MM.1S (cell line): ENCODE data around the gene TOR4A.
A peak's percentile ranks its signal among the peaks of the same experiment; 100 is the strongest.
"Not testable (repeated sequence)": the region's sequence is repeated elsewhere in the genome, so short reads cannot be mapped to it uniquely, and the experiment has no call there.

Experiments
- DNase-seq: peaks from one replicate; pipeline ENCODE4 v3.0.0-alpha.2; 2015
- H2AFZ ChIP-seq: fragments of 300-600 bp; sonication (generic); 2 replicates; pipeline ENCODE4 v1.6.0; 2016; ENCODE audit warnings: antibody characterized with exemption, low read length
- H3F3A ChIP-seq: fragments of 300-600 bp; sonication (generic); 2 replicates; pipeline ENCODE4 v1.6.1; 2016; ENCODE audit warnings: mild to moderate bottlenecking, antibody characterized with exemption, low read length, moderate library complexity, mixed read lengths; ENCODE audit not compliant: insufficient read depth
- H3K27ac ChIP-seq: fragments of 300-600 bp; sonication (generic); 2 replicates; pipeline ENCODE4 v1.5.1; 2016; ENCODE audit warnings: mild to moderate bottlenecking, low read length
- H3K27me3 ChIP-seq: fragments of 300-600 bp; sonication (generic); replicated peaks from 2 replicates; pipeline ENCODE4 v1.6.0; 2016; ENCODE audit warnings: low read length; ENCODE audit not compliant: insufficient read depth
- H3K36me3 ChIP-seq: fragments of 300-600 bp; sonication (generic); replicated peaks from 2 replicates; pipeline ENCODE4 v1.6.1; 2016; ENCODE audit warnings: mild to moderate bottlenecking, low read length, mixed read lengths; ENCODE audit not compliant: insufficient read depth
- H3K4me1 ChIP-seq: fragments of 300-600 bp; sonication (generic); 2 replicates; pipeline ENCODE4 v1.6.1; 2016; ENCODE audit warnings: low read length, mixed read lengths
- H3K4me2 ChIP-seq: fragments of 300-600 bp; sonication (generic); 2 replicates; pipeline ENCODE4 v1.6.0; 2016; ENCODE audit warnings: low read depth, low read length
- H3K4me3 ChIP-seq: fragments of 300-600 bp; sonication (generic); 2 replicates; pipeline ENCODE4 v1.5.1; 2016; ENCODE audit warnings: low read length, mixed read lengths
- H3K79me2 ChIP-seq: fragments of 300-600 bp; sonication (generic); 2 replicates; pipeline ENCODE4 v1.6.1; 2016; ENCODE audit warnings: mixed run types, low read length, mixed read lengths
- H3K9ac ChIP-seq: fragments of 300-600 bp; sonication (generic); 2 replicates; pipeline ENCODE4 v1.6.1; 2016; ENCODE audit warnings: low read length, mixed read lengths
- H3K9me2 ChIP-seq: fragments of 300-600 bp; sonication (generic); replicated peaks from 2 replicates; pipeline ENCODE4 v1.6.1; 2016; ENCODE audit warnings: mild to moderate bottlenecking, low read length, mixed read lengths; ENCODE audit not compliant: insufficient read depth
- H3K9me3 ChIP-seq: fragments of 300-600 bp; sonication (generic); replicated peaks from 2 replicates; pipeline ENCODE4 v1.6.1; 2016; ENCODE audit warnings: mild to moderate bottlenecking, low read length, mixed read lengths; ENCODE audit not compliant: insufficient read depth
- H4K20me1 ChIP-seq: fragments of 300-600 bp; sonication (generic); 2 replicates; pipeline ENCODE4 v1.6.1; 2016; ENCODE audit warnings: mild to moderate bottlenecking, low read length, moderate library complexity, mixed read lengths; ENCODE audit not compliant: insufficient read depth
- CTCF ChIP-seq: fragments of 300-600 bp; sonication (generic); IDR thresholded peaks from 2 replicates; pipeline ENCODE4 v1.5.1; 2016; ENCODE audit warnings: antibody characterized with exemption, low read length, mixed read lengths
- EZH2 ChIP-seq: fragments of 300-600 bp; sonication (generic); optimal IDR thresholded peaks from 2 replicates; pipeline ENCODE3; 2017; ENCODE audit warnings: low read depth, mild to moderate bottlenecking, antibody characterized with exemption, low read length, mixed read lengths
- EZH2phosphoT487 ChIP-seq: fragments of 300-600 bp; sonication (generic); IDR thresholded peaks from 2 replicates; pipeline ENCODE4 v1.6.1; 2018; ENCODE audit warnings: antibody characterized with exemption, low read length

TOR4A gene

GRCh38 chr9:137240841-137241489, 36.6 kb upstream of the TOR4A start, which contains the start of gene TUBB4B:
TUBB4B (plus strand) TSS chr9:137241287; CDS start chr9:137241361, 74 bp downstream.
- peak within 1 kb of the TSS; percentile 92 for H3K27ac ChIP-seq
- no peaks in the 10 kb centered on the region for H3K9me2 ChIP-seq
- H3K4me1 ChIP-seq = peaks cover 18% of the 10 kb centered on the region; the same call in 1 of the 2 replicates
- H2AFZ ChIP-seq = peak within 1 kb of the TSS; percentile 86
- peaks cover 28% of the 10 kb centered on the region; the same call in 1 of the 2 replicates for H3F3A ChIP-seq
- no peak for TF ChIP-seq CTCF
- no peak for TF ChIP-seq EZH2phosphoT487
- no peak for TF ChIP-seq EZH2
- no peaks in the 10 kb centered on the region for H3K9me3 ChIP-seq
- H3K36me3 ChIP-seq = no peaks in the 10 kb centered on the region; the same call in 1 of the 2 replicates
- DNase-seq = peak; percentile 99
- peak within 1 kb of the TSS; percentile 93 for H3K4me3 ChIP-seq
- peak within 1 kb of the TSS; percentile 83 for H3K9ac ChIP-seq
- peaks cover 2% of the 10 kb centered on the region; the same call in 1 of the 2 replicates for H3K27me3 ChIP-seq
- H4K20me1 ChIP-seq = peaks cover 16% of the 10 kb centered on the region
- peak within 1 kb of the TSS; percentile 92 for H3K4me2 ChIP-seq
- peaks cover 31% of the 10 kb centered on the region for H3K79me2 ChIP-seq

GRCh38 chr9:137241490-137242268, 35.8 kb upstream of the TOR4A start:
- H2AFZ ChIP-seq = no peak overlapping the region
- H3K36me3 ChIP-seq = no peaks in the 10 kb centered on the region; the same call in 1 of the 2 replicates
- peaks cover 31% of the 10 kb centered on the region for H3K79me2 ChIP-seq
- no peaks in the 10 kb centered on the region for H3K9me2 ChIP-seq
- no peaks in the 10 kb centered on the region for H3K27me3 ChIP-seq
- H4K20me1 ChIP-seq = peaks cover 16% of the 10 kb centered on the region
- H3K9me3 ChIP-seq = no peaks in the 10 kb centered on the region
- peak overlapping the region; percentile 81 for H3K4me3 ChIP-seq
- H3F3A ChIP-seq = peaks cover 28% of the 10 kb centered on the region; the same call in 1 of the 2 replicates
- peak; percentile 53 for DNase-seq
- no peak for TF ChIP-seq CTCF
- no peak for TF ChIP-seq EZH2
- no peak for TF ChIP-seq EZH2phosphoT487
- peak overlapping the region; percentile 82 for H3K9ac ChIP-seq
- peak overlapping the region; percentile 49; the same call in 1 of the 2 replicates for H3K27ac ChIP-seq
- peak overlapping the region; percentile 92 for H3K4me2 ChIP-seq
- peaks cover 12% of the 10 kb centered on the region; the same call in 1 of the 2 replicates for H3K4me1 ChIP-seq

GRCh38 chr9:137242269-137243203, 35.0 kb upstream of the TOR4A start:
- Histone ChIP-seq H3K4me1 (peaks cover 10% of the 10 kb centered on the region; the same call in 1 of the 2 replicates), H4K20me1 (peaks cover 16% of the 10 kb centered on the region), H3K27me3 (no peaks in the 10 kb centered on the region), H2AFZ (no peak overlapping the region), H3K27ac (no peak overlapping the region), H3K79me2 (peaks cover 31% of the 10 kb centered on the region), H3K9ac (peak overlapping the region; percentile 82), H3K9me3 (no peaks in the 10 kb centered on the region), H3K4me3 (peak overlapping the region; percentile 81), H3F3A (peaks cover 28% of the 10 kb centered on the region; the same call in 1 of the 2 replicates), H3K4me2 (peak overlapping the region; percentile 92), H3K9me2 (no peaks in the 10 kb centered on the region), H3K36me3 (no peaks in the 10 kb centered on the region; the same call in 1 of the 2 replicates)
- no peak for TF ChIP-seq EZH2phosphoT487
- TF ChIP-seq CTCF = no peak
- no peak for TF ChIP-seq EZH2
- DNase-seq = no peak

- not testable (repeated sequence) for H3K9me3 ChIP-seq, H3K4me2 ChIP-seq, H3K27me3 ChIP-seq, H2AFZ ChIP-seq, DNase-seq, H3K9me2 ChIP-seq, H3K4me1 ChIP-seq, H3K4me3 ChIP-seq, H3K36me3 ChIP-seq, H3K9ac ChIP-seq, H3K27ac ChIP-seq
- peaks cover 31% of the 10 kb centered on the region for H3K79me2 ChIP-seq
- peaks cover 16% of the 10 kb centered on the region for H4K20me1 ChIP-seq
- peaks cover 28% of the 10 kb centered on the region; the same call in 1 of the 2 replicates for H3F3A ChIP-seq
Observed at GRCh38 chr9:137243266-137243625, 34.3 kb upstream of the TOR4A start.
